ENCODE results near the gene PLEKHG5. TPM values are rescaled to one million over a fixed set of nuclear protein-coding genes. Genes with fewer than 3 reads are reported as not detected.

Gene PLEKHG5
- polyA plus RNA-seq, 2 of the 4 experiments (the other 2 are of a cell fraction), result 0.84 to 3.1 TPM

- TF ChIP-seq JUNB (IDR thresholded peaks at IDR 0.05), result no peak
- TF ChIP-seq ZNF302 (CRISPR knock-in tag; IDR thresholded peaks at IDR 0.05), result no peak
- TF ChIP-seq USF2 (IDR thresholded peaks at IDR 0.05), result no peak
- TF ChIP-seq FOSB (CRISPR knock-in tag; IDR thresholded peaks at IDR 0.05), result no peak
- no peak for TF ChIP-seq ZFP36 (IDR thresholded peaks at IDR 0.05; ENCODE audit: borderline replicate concordance, partially characterized antibody)
- TF ChIP-seq MYC (IDR thresholded peaks at IDR 0.05; ENCODE audit: borderline replicate concordance, low read length), result no peak
- no peak for TF ChIP-seq PHF8 (IDR thresholded peaks at IDR 0.05; ENCODE audit: borderline replicate concordance, low read depth)
- TF ChIP-seq MAFK (IDR thresholded peaks at IDR 0.05; ENCODE audit: partially characterized antibody), result no peak
These were observed 24.2 kb downstream of the PLEKHG5 start (continued) for GRCh38 chr1:6467224-6467623.

GRCh38 chr1:6466751-6467150 lies 24.7 kb downstream of the PLEKHG5 start:
- Histone ChIP-seq H3K4me1 (no peaks in the 10 kb centered on the region; the same call in 2 of the 3 replicates), H3K4me2 (no peak overlapping the region), H3K9me3 (no peaks in the 10 kb centered on the region), H3K27ac (no peak overlapping the region), H3K4me3 (no peak overlapping the region)
- WGBS (ENCODE audit: missing lambda C conversion rate), result 87% methylated on average over 5 of the region's 5 CpGs
- DNase-seq (ENCODE audit: low read depth in 1 of 2, low spot score in 1 of 2) (no peak), FAIRE-seq (no peak), ATAC-seq (no peak)
- no peak for TF ChIP-seq SREBF2 (IDR thresholded peaks at IDR 0.05)
- POLR2A ChIA-PET, result no interaction called here
- CTCF ChIA-PET, result interaction anchor here (0.6 to 3.2 kb wide), 6 partner anchors 9 to 142 kb away, joined by 3 to 11 read pairs (median 4); no protein-coding TSS in a partner anchor

GRCh38 chr1:6466023-6466422 lies 25.4 kb downstream of the PLEKHG5 start, which contains the start of gene TNFRSF25:
Gene TNFRSF25 (minus strand): TSS chr1:6466173. CDS start chr1:6466107, 66 bp downstream.
- H3K9me3 ChIP-seq, result no peaks in the 10 kb centered on the region
- POLR2A ChIA-PET, result no interaction called here
- no peak within 1 kb of the TSS for H3K27ac ChIP-seq
- DNase-seq (ENCODE audit: low read depth in 1 of 2, low spot score in 1 of 2) (no peak), ATAC-seq (no peak), FAIRE-seq (no peak)
- TF ChIP-seq ELK1 (IDR thresholded peaks at IDR 0.05; ENCODE audit: low read depth, low read length) (no peak), POLR2A (IDR thresholded peaks at IDR 0.05; ENCODE audit: low read length) (no peak), RFX5 (IDR thresholded peaks at IDR 0.05) (no peak), RNF2 (IDR thresholded peaks at IDR 0.05; ENCODE audit: borderline replicate concordance, low read depth) (no peak), EHF (CRISPR knock-in tag; IDR thresholded peaks at IDR 0.05) (no peak), ZFP36 (IDR thresholded peaks at IDR 0.05; ENCODE audit: borderline replicate concordance, partially characterized antibody) (no peak), BCL3 (IDR thresholded peaks at IDR 0.05) (no peak), FOSL2 (IDR thresholded peaks at IDR 0.05) (no peak), FOSL2 (CRISPR knock-in tag; IDR thresholded peaks at IDR 0.05) (no peak), CHD2 (IDR thresholded peaks at IDR 0.05; ENCODE audit: low read length, partially characterized antibody) (no peak), MAZ (IDR thresholded peaks at IDR 0.05; ENCODE audit: borderline replicate concordance, low read depth, low read length) (no peak), EP300 (IDR thresholded peaks at IDR 0.05) (no peak), HOXA7 (CRISPR knock-in tag; IDR thresholded peaks at IDR 0.05) (no peak), TFCP2L1 (CRISPR knock-in tag; IDR thresholded peaks at IDR 0.05) (no peak), BHLHE40 (IDR thresholded peaks at IDR 0.05; ENCODE audit: low read depth, low read length) (no peak), HMGXB4 (CRISPR knock-in tag; IDR thresholded peaks at IDR 0.05; ENCODE audit: borderline replicate concordance) (no peak), E2F6 (IDR thresholded peaks at IDR 0.05; ENCODE audit: borderline replicate concordance, low read depth) (no peak), HOXB5 (CRISPR knock-in tag; IDR thresholded peaks at IDR 0.05) (no peak), RAD21 (conservative IDR thresholded peaks at IDR 0.05 in 1 of 2, IDR thresholded peaks at IDR 0.05 in 1 of 2) (no peak)
- H3K4me2 ChIP-seq, result no peak within 1 kb of the TSS
- H3K4me3 ChIP-seq, result no peak within 1 kb of the TSS
- no peaks in the 10 kb centered on the region; the same call in 2 of the 3 replicates for H3K4me1 ChIP-seq
- WGBS (ENCODE audit: missing lambda C conversion rate), result 96% methylated on average over 8 of the region's 43 CpGs
- CTCF ChIA-PET, result interaction anchor here (1.1 to 3.2 kb wide), 5 partner anchors 10 to 119 kb away, joined by 3 to 11 read pairs (median 5); no protein-coding TSS in a partner anchor
